IPS DF 6.9 (cell line): ENCODE results near the gene NPTN.

Source experiments
- DNase-seq: peaks from one replicate; pipeline ENCODE4 v3.0.0-alpha.2; 2013; ENCODE audit warnings: low read depth, low spot score
- H3K27ac ChIP-seq: one replicate; pipeline ENCODE4 v1.5.1; 2013; ENCODE audit warnings: low read length, control low read depth
- H3K27me3 ChIP-seq: 2 replicates; pipeline ENCODE4 v1.6.1; 2013; ENCODE audit warnings: mild to moderate bottlenecking, low read length; ENCODE audit not compliant: control insufficient read depth, insufficient read depth
- H3K36me3 ChIP-seq: 2 replicates; pipeline ENCODE4 v1.6.1; 2013; ENCODE audit warnings: low read length; ENCODE audit not compliant: control insufficient read depth, insufficient read depth
- H3K4me1 ChIP-seq: 2 replicates; pipeline ENCODE4 v1.6.1; 2013; ENCODE audit warnings: low read length; ENCODE audit not compliant: control insufficient read depth, insufficient read depth
- H3K4me3 ChIP-seq: 2 replicates; pipeline ENCODE4 v1.5.1; 2013; ENCODE audit warnings: mild to moderate bottlenecking, low read length
- H3K9me3 ChIP-seq: 2 replicates; pipeline ENCODE4 v1.6.1; 2013; ENCODE audit warnings: low read length, inconsistent platforms; ENCODE audit not compliant: control insufficient read depth, insufficient read depth
- WGBS: extraction: QIAGEN DNeasy Blood & Tissue Kit; methylation state at CpG from one replicate; pipeline ENCODE4 v1.1.7; 2013; ENCODE audit warnings: mixed read lengths, missing lambda C conversion rate; ENCODE audit not compliant: insufficient read length, insufficient coverage; 5-methylcytosine and 5-hydroxymethylcytosine counted together

Gene NPTN

GRCh38 chr15:73632670-73633058 is 525 bp downstream of the NPTN start:
- DNase-seq, result no peak
- H3K27me3 ChIP-seq, result no peaks in the 10 kb centered on the region
- H3K4me1 ChIP-seq, result peaks cover 3% of the 10 kb centered on the region; the same call in 1 of the 2 replicates
- peak overlapping the region; percentile 82 for H3K4me3 ChIP-seq
- no peak overlapping the region for H3K27ac ChIP-seq
- no CpG with 5 or more reads among the region's 40 CpGs for WGBS
- no peaks in the 10 kb centered on the region for H3K9me3 ChIP-seq
- no peaks in the 10 kb centered on the region for H3K36me3 ChIP-seq

- WGBS, result 100% methylated on average over 2 of the region's 6 CpGs
- Histone ChIP-seq H3K36me3 (no peaks in the 10 kb centered on the region), H3K27ac (no peak overlapping the region), H3K4me3 (peak overlapping the region; percentile 82; the same call in 1 of the 2 replicates), H3K9me3 (no peaks in the 10 kb centered on the region), H3K4me1 (peaks cover 2% of the 10 kb centered on the region; the same call in 1 of the 2 replicates), H3K27me3 (no peaks in the 10 kb centered on the region)
- DNase-seq, result no peak
Measured at GRCh38 chr15:73631915-73632669, 1.1 kb downstream of the NPTN start.

GRCh38 chr15:73630921-73631362 is 2.2 kb downstream of the NPTN start:
- Histone ChIP-seq H3K27me3 (no peaks in the 10 kb centered on the region), H3K4me3 (no peak overlapping the region), H3K36me3 (no peaks in the 10 kb centered on the region), H3K27ac (no peak overlapping the region), H3K4me1 (peaks cover 2% of the 10 kb centered on the region; the same call in 1 of the 2 replicates), H3K9me3 (no peaks in the 10 kb centered on the region)
- no peak for DNase-seq
- no CpG with 5 or more reads among the region's 4 CpGs for WGBS

- DNase-seq, result no peak
- no peak overlapping the region for H3K27ac ChIP-seq
- no peak overlapping the region for H3K4me3 ChIP-seq
- H3K9me3 ChIP-seq, result no peaks in the 10 kb centered on the region
- WGBS, result no CpG with 5 or more reads among the region's 2 CpGs
- no peaks in the 10 kb centered on the region for H3K36me3 ChIP-seq
- H3K4me1 ChIP-seq, result peaks cover 2% of the 10 kb centered on the region; the same call in 1 of the 2 replicates
- H3K27me3 ChIP-seq, result no peaks in the 10 kb centered on the region
Measured at GRCh38 chr15:73629798-73630429, 3.3 kb downstream of the NPTN start.

GRCh38 chr15:73628976-73629797 is 4.0 kb downstream of the NPTN start:
- no peak for DNase-seq
- WGBS, result 100% methylated on average over 1 of the region's 7 CpGs
- Histone ChIP-seq H3K27me3 (no peaks in the 10 kb centered on the region), H3K36me3 (no peaks in the 10 kb centered on the region), H3K9me3 (no peaks in the 10 kb centered on the region), H3K4me3 (no peak overlapping the region), H3K4me1 (peaks cover 2% of the 10 kb centered on the region; the same call in 1 of the 2 replicates), H3K27ac (no peak overlapping the region)

- 100% methylated on average over 1 of the region's 2 CpGs for WGBS
- no peak for DNase-seq
- H3K4me1 ChIP-seq, result peaks cover 2% of the 10 kb centered on the region; the same call in 1 of the 2 replicates
- H3K27me3 ChIP-seq, result no peaks in the 10 kb centered on the region
- no peak overlapping the region for H3K27ac ChIP-seq
- no peak overlapping the region for H3K4me3 ChIP-seq
- H3K36me3 ChIP-seq, result no peaks in the 10 kb centered on the region
- no peaks in the 10 kb centered on the region for H3K9me3 ChIP-seq
Measured at GRCh38 chr15:73628102-73628501, 5.1 kb downstream of the NPTN start.

GRCh38 chr15:73626072-73626471 is 7.1 kb downstream of the NPTN start:
- Histone ChIP-seq H3K4me3 (no peak overlapping the region), H3K27me3 (no peaks in the 10 kb centered on the region), H3K9me3 (no peaks in the 10 kb centered on the region), H3K27ac (no peak overlapping the region), H3K36me3 (no peaks in the 10 kb centered on the region), H3K4me1 (peaks cover 2% of the 10 kb centered on the region; the same call in 1 of the 2 replicates)
- WGBS, result no CpG with 5 or more reads among the region's 2 CpGs
- DNase-seq, result no peak

GRCh38 chr15:73624530-73624929 is 8.7 kb downstream of the NPTN start:
- Histone ChIP-seq H3K4me3 (no peak overlapping the region), H3K4me1 (no peaks in the 10 kb centered on the region; the same call in 1 of the 2 replicates), H3K27ac (no peak overlapping the region), H3K27me3 (no peaks in the 10 kb centered on the region), H3K9me3 (no peaks in the 10 kb centered on the region), H3K36me3 (no peaks in the 10 kb centered on the region)
- DNase-seq, result no peak
- WGBS, result no CpG with 5 or more reads among the region's 1 CpG

- H3K4me1 ChIP-seq, result peaks cover 2% of the 10 kb centered on the region; the same call in 1 of the 2 replicates
Measured at GRCh38 chr15:73621286-73621826, 11.8 kb downstream of the NPTN start.

GRCh38 chr15:73620078-73620477 is 13.1 kb downstream of the NPTN start:
- no peaks in the 10 kb centered on the region for H3K9me3 ChIP-seq
- DNase-seq, result no peak
- H3K36me3 ChIP-seq, result no peaks in the 10 kb centered on the region
- H3K27me3 ChIP-seq, result no peaks in the 10 kb centered on the region
- peaks cover 2% of the 10 kb centered on the region; the same call in 1 of the 2 replicates for H3K4me1 ChIP-seq
- no peak overlapping the region for H3K4me3 ChIP-seq
- H3K27ac ChIP-seq, result no peak overlapping the region

More at GRCh38 chr15:73621286-73621826, 11.8 kb downstream of the NPTN start:
- no peak for DNase-seq
- Histone ChIP-seq H3K4me3 (no peak overlapping the region), H3K27ac (no peak overlapping the region), H3K36me3 (no peaks in the 10 kb centered on the region), H3K9me3 (no peaks in the 10 kb centered on the region), H3K27me3 (no peaks in the 10 kb centered on the region)
